Dermis microvascular lymphatic vessel endothelial cell (primary cell): Measurements from ENCODE around the gene WARS2. TPM values are rescaled to one million over a fixed set of nuclear protein-coding genes. Genes with fewer than 3 reads are reported as not detected.

ENCODE experiments used
- DNase-seq, 2 donors: peaks; one replicate each; pipeline versions ENCODE4 v3.0.0 to v3.0.0-alpha.2; 2010; ENCODE audit warnings: low read depth in 2 of 2
- total RNA-seq: library from RNA; depleted of rRNA; stranded (reverse); fragments of >200 nt; gene quantifications from 2 replicates; pipeline ENCODE4 v1.2.1, GENCODE V29; 2014

WARS2 gene
- total RNA-seq, 1 donor from 2014 or later, result 17.2 TPM

DNA sequence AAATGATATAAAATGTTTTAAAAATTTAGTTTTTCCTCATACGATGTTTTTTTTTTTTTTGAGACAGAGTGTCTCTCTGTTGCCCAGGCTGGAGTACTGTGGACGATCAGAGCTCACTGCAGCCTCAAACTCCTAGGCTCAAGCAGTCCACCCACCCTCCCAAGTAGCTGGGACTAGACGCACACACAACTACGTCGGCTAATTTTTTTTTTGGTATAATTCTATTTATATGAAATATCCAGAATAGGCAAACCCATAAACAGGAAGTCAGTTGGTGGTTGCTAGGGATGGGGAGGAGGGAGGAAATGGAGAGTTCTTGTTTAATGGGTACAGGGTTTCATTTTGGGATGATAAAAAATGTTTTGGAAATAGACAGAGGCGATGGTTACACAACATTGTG is 56.5 kb downstream of the WARS2 start:
- DNase-seq, result no peak

DNA sequence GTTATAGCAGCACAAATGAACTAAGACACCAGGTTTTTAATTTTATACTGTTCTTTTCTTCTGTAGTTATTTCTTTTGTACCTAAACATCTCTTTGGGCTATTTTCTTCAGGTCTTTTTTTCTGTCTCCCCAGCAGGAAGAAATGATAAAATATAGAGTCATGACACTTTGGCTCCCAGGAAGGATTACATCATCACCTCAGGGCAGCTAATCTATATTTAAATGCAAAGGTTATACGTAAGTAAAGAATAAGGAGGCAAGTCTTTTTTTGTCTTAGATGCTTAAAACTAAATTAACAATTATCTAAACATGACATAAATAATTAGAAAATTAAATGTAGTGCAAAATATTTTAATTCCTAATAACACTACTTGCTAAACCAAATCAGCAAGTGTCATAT is 57.0 kb downstream of the WARS2 start:
- DNase-seq, result no peak

DNA sequence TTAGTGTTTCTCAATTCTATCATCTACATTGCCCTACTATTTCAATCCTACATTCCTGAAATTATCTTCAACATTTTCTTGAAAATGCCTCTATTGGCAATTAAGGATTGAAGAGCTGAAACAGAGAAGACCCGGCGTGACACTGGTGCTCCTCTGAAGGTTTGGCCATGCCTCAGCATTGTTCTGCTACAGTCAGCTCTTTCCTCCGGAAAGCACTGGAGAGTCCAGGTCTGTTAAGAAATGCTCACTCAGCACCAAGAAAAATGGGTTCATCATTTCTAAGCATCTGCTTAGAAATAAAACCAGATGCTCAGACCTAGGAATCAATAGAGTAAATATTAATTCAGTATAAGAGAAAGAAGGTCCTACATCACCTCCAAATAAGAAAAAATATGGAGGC is 58.8 kb downstream of the WARS2 start:
- DNase-seq, result no peak

DNA sequence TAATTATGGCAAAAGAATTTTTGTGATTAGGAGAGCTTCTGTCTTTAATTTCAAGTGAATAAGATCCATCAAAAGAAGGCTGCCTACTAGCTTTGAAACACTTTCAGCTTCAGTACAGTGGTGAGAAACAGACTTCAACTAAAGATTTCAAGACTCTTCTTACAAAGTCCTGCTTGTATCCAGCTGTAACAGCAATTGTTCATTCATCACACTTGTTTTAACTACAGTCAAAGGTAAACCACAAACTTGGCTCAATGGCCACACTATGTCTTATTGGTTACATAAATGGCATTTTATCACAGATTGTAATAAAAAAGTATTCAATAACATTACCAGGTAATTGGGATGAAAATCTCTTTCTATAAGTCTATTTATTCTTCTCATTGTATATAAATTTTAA is 59.2 kb downstream of the WARS2 start:
- no peak for DNase-seq

DNA sequence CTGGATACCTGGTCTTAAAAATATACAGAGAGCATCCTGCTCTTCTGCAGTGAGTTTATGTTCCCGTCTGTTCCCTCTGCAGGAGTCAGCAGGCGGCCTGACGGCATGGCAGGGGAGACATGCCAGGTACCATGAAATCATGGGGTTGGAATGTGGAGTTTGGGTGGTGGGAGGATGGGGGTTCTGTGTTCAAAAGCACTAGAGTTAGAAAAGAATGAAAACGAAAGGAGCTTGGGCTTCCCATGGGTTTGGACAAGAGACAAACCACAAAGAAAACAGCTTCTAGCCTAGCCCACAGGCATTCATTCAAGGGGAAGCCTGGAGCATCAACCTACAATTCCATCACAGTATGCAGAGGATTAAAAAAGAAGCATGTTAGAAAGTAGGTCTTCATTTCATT is 59.9 kb downstream of the WARS2 start:
- no peak for DNase-seq

DNA sequence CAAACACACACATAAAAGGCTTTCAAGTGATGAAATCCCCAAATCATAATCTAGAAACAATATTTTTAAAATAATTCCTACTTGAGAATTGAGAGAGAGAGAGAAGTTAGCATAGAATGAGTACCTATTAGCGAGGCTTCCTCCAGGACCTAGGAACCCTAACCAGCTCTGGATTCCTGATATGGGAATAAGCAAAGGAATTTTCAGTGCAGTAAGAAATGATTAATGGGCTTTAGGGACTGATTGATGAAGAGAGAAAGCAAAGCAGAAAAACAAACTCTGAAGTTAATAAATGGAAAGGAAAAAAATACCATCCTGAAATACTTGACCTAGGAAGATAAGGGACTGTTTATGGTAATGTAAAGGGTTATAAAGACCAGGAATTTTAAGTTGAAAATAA is 60.6 kb downstream of the WARS2 start:
- no peak for DNase-seq

DNA sequence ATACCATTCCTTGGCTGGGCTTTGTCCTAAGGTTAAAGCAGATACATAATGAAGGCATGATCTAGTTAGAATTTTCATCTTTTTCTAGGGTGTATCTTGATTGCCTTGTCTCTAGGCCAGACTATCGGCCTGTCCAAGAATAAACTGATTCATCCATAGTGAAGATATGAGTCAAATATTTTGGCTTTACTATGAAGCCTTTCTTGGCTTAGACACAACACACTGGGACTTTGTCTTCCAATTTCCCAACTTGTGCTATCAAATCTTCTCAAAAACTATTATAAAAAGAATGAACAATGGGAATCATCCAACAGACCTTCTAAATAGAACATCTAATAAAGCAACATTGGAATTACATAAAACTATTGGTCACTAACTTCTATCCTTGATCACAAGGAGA is 64.8 kb downstream of the WARS2 start:
- DNase-seq, result no peak

DNA sequence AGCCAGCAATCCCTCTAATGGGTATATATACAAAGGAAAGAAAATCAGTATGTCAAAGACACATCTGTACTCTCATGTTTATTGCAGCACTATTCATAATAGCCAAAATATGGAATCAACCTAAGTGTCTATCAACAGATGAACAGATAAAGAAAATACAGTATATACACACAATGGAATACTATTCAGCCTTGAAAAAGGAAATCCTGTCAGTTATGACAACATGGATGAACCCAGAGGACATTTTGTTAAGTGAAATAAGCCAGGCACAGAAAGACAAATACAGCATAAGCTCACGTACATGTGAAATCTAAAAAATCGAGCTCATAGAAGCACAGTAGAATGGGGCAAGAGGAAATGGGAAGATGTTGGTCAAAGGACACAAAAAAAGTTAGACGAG is 69.1 kb downstream of the WARS2 start:
- DNase-seq, result no peak

DNA sequence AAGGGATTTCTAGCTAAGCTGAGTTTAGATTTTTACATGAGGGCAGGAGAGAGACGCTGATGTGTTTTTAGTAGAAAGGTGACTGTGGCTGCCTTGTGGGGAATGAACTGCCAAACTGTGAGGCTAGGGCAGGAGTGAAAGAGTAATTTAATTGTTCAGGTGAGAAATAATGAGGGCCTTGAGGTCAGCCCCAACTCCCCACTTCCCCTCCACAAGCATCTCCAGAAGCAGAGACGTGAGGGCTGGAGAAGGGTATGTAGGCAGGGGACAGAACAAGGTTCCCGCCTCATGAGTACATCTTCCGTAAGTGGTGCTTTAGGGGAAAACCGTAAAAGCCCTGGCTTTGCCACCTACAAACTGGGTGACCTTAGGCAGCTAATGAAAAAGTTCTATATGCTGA is 70.8 kb downstream of the WARS2 start:
- no peak for DNase-seq

DNA sequence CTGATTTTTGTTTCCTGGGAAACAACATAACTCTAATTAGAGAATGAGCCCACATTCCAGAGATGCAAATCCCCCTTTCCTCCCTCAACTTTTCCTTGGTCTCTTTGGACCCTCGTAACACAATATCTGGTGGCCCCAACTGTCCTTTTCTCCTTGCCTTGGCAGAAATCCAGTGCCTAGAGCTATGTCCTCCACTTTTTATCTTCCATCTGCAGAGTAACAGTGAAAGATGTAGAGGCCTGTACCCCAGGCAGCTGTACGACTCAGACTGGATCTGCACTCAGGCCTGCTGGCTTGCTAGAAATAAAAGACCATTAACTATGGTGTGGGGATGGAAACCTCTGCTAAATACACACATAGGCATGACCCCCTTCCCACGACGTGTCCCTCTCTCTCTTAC is 72.0 kb downstream of the WARS2 start:
- no peak for DNase-seq

DNA sequence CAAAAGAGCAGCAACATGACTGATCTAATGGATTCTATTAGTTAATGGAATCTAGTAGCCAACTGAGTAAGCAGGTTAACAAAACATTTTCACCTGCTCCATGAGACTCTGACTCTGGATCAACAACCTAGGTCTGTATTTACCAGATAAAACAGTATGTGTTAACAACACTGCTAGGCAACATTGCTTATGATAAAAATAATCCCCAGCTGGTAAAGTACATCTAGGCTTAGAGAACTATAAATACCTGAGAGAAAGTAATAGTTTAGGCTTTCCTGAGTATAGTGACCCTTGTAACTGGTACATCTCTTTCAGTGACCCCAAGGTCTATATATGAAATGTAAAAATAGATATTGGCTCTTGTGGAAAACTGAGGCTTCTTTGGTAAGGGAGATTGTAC is 78.8 kb downstream of the WARS2 start:
- no peak for DNase-seq

DNA sequence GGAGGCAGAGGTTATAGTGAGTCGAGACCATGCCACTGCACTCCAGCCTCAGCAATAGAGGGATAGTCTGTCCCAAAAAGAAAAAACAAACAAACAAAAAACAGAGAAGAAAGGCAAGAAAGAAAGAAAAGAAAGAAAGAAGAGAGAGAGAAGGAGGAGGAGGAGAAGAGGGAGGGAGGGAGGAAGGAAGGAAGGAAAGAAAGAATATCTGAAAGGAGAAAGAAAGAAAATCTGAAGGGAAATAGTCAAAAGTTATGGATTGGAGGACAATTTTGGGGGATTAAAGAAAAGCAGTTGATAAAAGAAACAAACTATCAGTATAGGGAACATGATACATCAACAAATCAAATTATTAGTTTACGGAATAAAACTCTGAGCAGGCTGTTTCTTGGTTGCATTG is 84.9 kb downstream of the WARS2 start:
- DNase-seq, result no peak

DNA sequence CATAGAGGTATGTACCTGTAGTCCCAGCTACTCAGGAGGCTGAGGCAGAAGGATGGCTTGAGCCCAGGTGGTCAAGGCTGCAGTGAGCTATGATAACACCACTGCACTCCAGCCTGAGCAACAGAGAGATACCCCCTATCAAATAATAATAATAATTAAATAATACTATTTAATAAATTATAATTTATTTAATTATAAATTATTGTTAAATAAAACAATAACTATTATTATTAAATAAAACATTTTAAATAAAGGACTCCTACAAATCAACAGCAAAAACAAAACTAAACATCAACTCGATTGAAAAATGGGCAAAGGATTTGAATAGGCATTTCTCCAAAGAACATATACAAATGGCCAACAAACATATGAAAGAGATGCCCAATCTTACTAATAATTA is 86.5 kb downstream of the WARS2 start:
- DNase-seq, result no peak

DNA sequence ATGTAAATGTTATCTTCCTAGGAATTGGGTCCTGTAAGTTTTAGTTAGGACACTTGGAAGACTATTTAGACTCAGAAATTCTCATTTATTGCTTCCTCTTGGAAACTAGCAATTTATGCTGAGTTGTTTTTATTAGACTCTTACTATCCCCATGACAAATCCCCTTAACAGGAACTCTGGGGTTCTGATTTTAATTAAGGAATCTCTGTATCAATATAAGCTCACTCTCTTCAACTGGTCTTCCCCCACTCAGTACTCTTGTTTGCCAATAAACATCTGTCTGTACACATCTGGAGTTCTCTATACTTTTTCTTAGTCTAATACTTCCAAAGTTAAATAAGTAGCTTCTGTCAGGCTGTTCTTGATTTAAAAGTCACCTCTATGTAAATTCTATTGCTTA is 88.2 kb downstream of the WARS2 start:
- DNase-seq, result no peak

DNA sequence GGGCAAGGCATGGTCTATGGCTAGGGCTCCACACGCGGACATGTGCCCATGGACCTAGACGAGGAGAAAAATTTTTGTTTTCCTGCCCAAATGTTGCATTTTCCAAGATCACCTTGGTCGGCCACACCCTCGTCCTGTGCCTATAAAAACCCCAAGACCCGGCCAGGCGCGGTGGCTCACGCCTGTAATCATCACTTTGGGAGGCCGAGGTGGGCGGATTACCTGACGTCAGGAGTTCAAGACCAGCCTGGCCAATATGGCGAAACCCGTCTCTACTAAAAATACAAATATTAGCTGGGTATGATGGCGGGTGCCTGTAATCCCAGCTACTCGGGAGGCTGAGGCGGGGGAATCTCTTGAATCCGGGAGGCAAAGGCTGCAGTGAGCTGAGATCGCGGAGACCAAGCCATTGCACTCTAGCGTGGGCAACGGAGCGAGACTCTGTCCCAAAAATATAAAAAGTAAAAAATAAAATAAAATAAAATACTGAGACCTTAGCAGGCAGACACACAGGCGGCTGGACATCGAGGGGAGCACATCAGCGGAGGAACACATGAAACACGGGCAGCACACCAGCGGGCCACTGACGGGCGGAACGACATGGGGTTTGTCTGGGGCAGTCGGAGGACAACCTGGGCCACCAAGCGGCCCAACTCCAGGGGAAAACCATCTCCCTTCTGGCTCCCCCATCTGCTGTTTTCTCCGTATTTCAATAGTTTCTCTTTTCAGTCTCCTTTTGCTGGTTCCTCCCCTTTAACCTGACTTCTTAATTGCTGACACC is 91.6 kb downstream of the WARS2 start:
- no peak for DNase-seq

DNA sequence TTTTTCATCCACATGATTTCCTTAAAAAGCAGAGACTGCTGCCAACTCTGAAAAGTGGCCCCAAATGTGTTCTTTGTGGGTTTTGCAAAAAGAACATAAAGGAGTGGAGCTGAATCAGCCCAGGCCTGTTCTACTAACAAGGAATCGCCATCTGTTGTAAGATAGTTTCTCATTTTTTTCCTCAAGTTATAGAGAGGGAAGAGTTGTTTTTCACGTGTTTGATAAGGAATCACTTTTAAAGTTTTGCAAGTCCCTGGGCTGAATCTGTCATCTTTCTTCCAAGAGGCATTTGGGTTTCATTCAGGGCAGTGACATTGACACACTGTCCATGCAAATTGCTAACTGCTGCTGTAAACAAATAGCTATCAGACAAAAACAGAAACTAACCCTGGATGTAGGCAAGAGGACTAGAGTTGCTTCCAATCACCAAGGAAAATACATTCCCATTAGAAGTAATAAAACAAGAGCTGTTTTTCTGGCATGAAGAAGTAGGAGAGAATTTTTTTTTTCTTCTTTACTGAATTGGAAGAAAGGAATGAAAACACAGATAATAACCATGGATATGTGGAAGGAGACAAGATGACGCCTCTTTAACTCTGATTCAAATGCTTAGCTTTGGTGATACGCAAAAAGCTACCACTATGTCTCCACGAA is 93.5 kb downstream of the WARS2 start:
- DNase-seq, result no peak

DNA sequence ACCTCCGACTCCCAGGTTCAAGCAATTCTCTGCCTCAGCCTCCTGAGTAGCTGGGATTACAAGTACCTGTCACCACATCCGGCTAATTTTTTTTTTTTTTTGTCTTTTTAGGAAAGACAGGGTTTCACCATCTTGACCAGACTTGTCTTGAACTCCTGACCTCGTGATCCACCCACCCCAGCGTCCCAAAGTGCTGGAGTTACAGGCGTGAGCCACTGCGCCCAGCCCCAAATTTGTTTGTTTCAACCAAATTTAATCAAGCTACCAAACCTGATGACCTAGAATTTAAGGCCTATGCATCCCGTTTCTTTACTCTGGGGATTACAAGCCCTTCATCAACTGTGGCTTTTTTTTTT is 94.0 kb downstream of the WARS2 start:
- no peak for DNase-seq

DNA sequence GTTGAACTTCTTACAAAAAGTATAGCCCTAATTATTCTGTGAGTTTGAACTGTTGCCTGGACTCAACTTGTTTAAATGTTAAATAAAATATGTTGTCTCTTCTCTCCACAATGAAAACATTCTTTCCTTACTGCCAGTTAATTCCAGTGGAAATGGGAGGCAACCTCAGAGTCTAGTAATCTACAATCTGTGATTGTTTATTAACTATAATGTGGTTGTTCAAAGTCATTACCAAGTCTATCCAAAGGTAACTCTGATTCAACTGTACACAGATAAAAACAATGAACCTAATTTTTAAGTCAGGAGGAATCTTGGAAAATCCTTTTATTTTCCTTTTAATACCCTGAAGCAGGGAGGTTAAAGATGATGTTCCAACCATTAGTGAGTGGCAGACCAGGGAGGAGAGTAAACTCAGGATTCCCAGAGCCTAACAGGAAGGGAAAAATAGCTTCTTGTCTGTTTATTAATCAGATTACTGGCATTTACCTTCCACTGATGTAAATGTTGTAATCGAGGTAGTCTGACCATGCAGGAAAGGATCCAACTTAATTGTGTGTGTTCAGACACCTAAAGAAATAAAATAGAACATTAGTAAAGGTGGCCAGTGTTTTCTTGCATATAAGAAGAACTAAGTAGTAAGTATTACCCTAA is 95.2 kb downstream of the WARS2 start:
- no peak for DNase-seq

DNA sequence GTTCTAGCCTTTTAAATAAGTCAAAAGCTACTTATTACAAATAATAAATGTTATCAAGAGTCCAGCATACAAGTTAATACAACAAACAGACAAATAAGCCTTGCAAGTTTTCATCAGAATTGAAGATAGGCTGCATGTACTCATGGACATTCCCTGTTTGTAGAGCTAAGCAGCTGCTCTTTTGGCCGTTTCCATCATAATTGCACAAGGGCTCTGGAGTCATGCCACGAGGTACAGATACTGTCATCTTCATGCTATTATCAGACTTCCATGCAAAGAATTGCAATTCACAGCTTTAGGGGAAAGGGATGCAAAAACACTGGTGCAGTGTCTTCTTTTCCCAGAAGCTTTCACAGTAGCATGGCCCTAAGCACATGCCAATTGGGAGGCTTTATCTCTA is 99.5 kb downstream of the WARS2 start:
- DNase-seq, result no peak

DNA sequence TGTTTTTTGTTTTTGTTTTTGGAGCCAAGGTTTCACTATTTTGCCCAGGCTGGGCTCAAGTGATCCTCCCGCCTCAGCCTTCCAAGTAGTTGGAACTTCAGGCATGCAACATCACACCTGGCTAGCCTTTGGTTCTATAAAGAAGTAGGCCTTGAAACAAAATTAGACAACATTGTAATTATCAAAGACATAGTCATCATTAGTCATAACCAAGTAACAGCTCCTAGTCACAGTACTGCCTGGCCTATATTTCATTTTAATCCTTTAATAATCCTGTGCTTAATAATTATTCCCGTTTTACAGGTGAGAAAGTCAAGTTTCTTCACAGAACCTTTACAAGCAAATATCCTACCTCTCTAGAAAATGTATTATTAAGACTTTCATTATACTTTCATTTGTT is 100.0 kb downstream of the WARS2 start:
- DNase-seq, result no peak

DNA sequence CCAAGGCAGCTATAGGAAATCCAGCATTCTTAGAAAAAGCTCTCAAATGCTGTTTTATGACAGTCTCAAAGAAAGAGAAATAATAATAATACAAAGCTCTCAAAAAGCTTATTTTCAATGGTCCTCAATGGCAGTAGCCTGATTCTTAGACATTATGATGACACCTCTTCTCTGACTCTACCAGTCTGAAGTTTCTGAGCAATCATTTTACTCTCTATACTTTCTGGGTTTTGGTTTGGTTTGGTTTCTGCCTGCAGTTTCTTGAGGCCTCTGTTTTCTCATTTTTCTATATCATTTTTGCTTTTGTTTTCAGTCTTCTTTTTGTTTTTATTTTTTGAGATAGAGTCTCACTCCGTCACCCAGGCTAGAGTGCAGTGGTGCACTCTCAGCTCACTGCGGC is 102.1 kb downstream of the WARS2 start:
- DNase-seq, result no peak

DNA sequence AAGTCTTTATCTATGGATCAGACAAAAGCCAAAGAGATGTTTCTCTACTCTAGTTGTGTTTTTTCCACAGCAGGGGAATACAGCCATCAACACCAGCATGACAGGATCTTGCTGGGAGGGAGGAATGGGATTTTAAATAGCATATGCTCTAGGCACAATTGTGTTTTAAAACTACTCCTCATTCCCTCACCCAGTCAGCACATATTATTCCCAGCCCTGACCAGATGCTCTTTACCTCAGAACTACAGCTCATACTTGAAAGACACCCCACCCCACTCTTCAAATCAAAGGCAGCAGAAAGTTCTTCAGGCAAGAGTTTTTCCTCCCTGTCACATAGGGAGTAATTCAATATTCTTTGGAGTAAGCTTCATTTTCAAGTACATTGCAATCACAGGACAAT is 106.1 kb downstream of the WARS2 start:
- no peak for DNase-seq

DNA sequence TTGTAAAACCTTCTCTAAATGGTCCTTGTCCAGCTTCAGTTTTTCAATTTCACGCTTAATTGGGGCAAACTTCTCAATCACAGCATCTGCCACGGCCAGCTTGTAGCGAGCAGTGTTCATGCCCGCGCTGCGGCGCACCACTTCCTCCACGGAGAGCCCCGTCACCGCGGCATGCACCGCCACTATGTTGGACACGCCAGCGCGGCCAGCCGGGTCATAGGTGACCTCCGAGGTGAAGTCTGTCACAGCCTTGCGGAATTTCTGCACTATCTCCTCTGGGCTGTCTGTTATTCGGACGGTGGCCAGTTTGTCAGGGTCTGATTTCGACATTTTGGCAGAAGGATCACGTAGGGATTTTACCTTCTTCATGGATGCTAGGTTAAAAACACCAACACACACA is 107.5 kb downstream of the WARS2 start:
- no peak for DNase-seq
